ENCODE data around the gene SNTG2. TPM values are rescaled to one million over a fixed set of nuclear protein-coding genes. Genes with fewer than 3 reads are reported as not detected.
"Not testable (repeated sequence)": the region's sequence is repeated elsewhere in the genome, so short reads cannot be mapped to it uniquely, and the experiment has no call there.

The SNTG2 gene
- total RNA-seq, 4 donors from 2014 or later = 0.99 to 3.9 (median 2.3) TPM

- H3K27me3 ChIP-seq = peaks cover 4% of the 10 kb centered on the region
- no peak overlapping the region for H3K4me3 ChIP-seq
- no peaks in the 10 kb centered on the region for H3K4me1 ChIP-seq
- no peaks in the 10 kb centered on the region for H3K9me3 ChIP-seq
- no peaks in the 10 kb centered on the region for H3K36me3 ChIP-seq
- TF ChIP-seq EP300 (IDR thresholded peaks at IDR 0.05) = no peak
- no peak for DNase-seq (ENCODE audit: low spot score in 2 of 2)
- WGBS = 75% methylated on average over 6 of the region's 6 CpGs
- no peak overlapping the region for H3K27ac ChIP-seq
Observed at GRCh38 chr2:1377473-1377872, 426.8 kb downstream of the SNTG2 start.

GRCh38 chr2:1378456-1379150 is 428.0 kb downstream of the SNTG2 start:
- H3K27ac ChIP-seq = no peak overlapping the region
- no peak overlapping the region for H3K4me3 ChIP-seq
- TF ChIP-seq POLR2AphosphoS5 (IDR thresholded peaks at IDR 0.05) (no peak), EP300 (IDR thresholded peaks at IDR 0.05) (no peak), POLR2A (IDR thresholded peaks at IDR 0.05) (no peak)
- TF ChIP-seq, protein P1, sequence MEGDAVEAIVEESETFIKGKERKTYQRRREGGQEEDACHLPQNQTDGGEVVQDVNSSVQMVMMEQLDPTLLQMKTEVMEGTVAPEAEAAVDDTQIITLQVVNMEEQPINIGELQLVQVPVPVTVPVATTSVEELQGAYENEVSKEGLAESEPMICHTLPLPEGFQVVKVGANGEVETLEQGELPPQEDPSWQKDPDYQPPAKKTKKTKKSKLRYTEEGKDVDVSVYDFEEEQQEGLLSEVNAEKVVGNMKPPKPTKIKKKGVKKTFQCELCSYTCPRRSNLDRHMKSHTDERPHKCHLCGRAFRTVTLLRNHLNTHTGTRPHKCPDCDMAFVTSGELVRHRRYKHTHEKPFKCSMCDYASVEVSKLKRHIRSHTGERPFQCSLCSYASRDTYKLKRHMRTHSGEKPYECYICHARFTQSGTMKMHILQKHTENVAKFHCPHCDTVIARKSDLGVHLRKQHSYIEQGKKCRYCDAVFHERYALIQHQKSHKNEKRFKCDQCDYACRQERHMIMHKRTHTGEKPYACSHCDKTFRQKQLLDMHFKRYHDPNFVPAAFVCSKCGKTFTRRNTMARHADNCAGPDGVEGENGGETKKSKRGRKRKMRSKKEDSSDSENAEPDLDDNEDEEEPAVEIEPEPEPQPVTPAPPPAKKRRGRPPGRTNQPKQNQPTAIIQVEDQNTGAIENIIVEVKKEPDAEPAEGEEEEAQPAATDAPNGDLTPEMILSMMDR (IDR thresholded peaks at IDR 0.05) = no peak
- H3K9me3 ChIP-seq = no peaks in the 10 kb centered on the region
- no peak for DNase-seq (ENCODE audit: low spot score in 2 of 2)
- 92% methylated on average over 15 of the region's 17 CpGs for WGBS
- H3K36me3 ChIP-seq = no peaks in the 10 kb centered on the region
- peaks cover 4% of the 10 kb centered on the region for H3K27me3 ChIP-seq
- H3K4me1 ChIP-seq = no peaks in the 10 kb centered on the region

DNA sequence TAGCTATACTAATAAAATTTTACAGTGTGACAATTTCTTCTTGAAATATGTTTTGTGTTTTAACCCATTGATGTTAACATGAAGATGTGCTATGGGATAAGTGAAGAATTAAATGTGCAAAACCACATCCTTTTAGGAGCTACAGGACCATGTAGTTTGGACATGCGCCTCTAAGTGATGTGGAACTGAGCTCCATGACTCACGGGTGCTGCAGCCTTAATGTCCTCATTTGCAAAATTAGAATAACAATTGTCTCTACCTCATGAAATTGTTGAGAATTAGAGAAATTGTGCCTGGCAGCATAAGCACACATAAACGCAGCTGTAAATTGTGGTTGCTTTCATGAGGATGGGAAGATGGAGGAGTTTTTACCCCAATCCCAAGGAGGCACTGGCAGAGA is 431.0 kb downstream of the SNTG2 start:
- Histone ChIP-seq H3K4me1 (no peaks in the 10 kb centered on the region), H3K9me3 (no peaks in the 10 kb centered on the region), H3K27me3 (peaks cover 4% of the 10 kb centered on the region), H3K36me3 (no peaks in the 10 kb centered on the region), H3K27ac (no peak overlapping the region), H3K4me3 (no peak overlapping the region)
- TF ChIP-seq POLR2AphosphoS5 (IDR thresholded peaks at IDR 0.05) = no peak
- TF ChIP-seq, protein P1 (IDR thresholded peaks at IDR 0.05) = no peak
- no peak for TF ChIP-seq POLR2A (IDR thresholded peaks at IDR 0.05)
- no peak for TF ChIP-seq EP300 (IDR thresholded peaks at IDR 0.05)
- WGBS = 75% methylated on average over 3 of the region's 3 CpGs
- DNase-seq (ENCODE audit: low spot score in 2 of 2) = no peak

DNA sequence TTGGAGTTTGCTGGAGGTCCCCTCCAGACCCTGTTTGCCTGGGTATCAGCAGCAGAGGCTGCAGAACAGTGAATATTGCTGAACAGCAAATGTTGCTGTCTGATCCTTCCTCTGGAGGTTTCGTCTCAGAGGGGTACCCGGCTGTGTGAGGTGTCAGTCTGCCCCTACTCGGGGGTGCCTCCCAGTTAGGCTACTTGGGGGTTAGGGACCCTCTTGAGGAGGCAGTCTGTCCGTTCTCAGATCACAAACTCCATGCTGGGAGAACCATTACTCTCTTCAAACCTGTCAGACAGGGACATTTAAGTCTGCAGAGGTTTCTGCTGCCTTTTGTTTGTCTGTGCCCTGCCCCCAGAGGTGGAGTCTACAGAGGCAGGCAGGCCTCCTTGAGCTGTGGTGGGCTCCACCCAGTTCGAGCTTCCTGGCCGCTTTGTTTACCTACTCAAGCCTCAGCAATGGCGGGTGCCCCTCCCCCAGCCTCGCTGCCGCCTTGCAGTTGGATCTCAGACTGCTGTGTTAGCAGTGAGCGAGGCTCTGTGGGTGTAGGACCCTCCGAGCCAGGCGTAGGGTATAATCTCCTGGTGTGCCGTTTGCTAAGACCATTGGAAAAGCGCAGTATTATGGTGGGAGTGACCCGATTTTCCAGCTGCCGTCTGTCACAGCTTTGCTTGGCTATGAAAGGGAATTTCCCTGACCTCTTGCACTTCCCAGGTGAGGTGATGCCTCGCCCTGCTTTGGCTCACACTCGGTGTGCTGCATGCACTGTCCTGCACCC is 437.5 kb downstream of the SNTG2 start:
- not testable (repeated sequence) for DNase-seq (ENCODE audit: low spot score in 2 of 2); H3K4me1 ChIP-seq; H3K27me3 ChIP-seq; H3K9me3 ChIP-seq; H3K36me3 ChIP-seq; H3K4me3 ChIP-seq; H3K27ac ChIP-seq
- WGBS = 58% methylated on average over 10 of the region's 18 CpGs

GRCh38 chr2:1390118-1390517 is 439.5 kb downstream of the SNTG2 start:
- not testable (repeated sequence) for H3K36me3 ChIP-seq; H3K27me3 ChIP-seq; H3K27ac ChIP-seq; H3K4me1 ChIP-seq; DNase-seq (ENCODE audit: low spot score in 2 of 2); H3K4me3 ChIP-seq; H3K9me3 ChIP-seq
- WGBS = 90% methylated on average over 6 of the region's 6 CpGs

- H3K9me3 ChIP-seq = no peaks in the 10 kb centered on the region
- 98% methylated on average over 2 of the region's 2 CpGs for WGBS
- H3K36me3 ChIP-seq = no peaks in the 10 kb centered on the region
- H3K4me1 ChIP-seq = peaks cover 3% of the 10 kb centered on the region
- H3K27ac ChIP-seq = no peak overlapping the region
- peaks cover 9% of the 10 kb centered on the region for H3K27me3 ChIP-seq
- no peak overlapping the region for H3K4me3 ChIP-seq
- TF ChIP-seq, protein P1 (IDR thresholded peaks at IDR 0.05) = no peak
- no peak for TF ChIP-seq POLR2AphosphoS5 (IDR thresholded peaks at IDR 0.05)
- TF ChIP-seq EP300 (IDR thresholded peaks at IDR 0.05) = no peak
- TF ChIP-seq POLR2A (IDR thresholded peaks at IDR 0.05) = no peak
- DNase-seq (ENCODE audit: low spot score in 2 of 2) = no peak
Observed at GRCh38 chr2:1393321-1393720, 442.7 kb downstream of the SNTG2 start.
